ENCODE measurements around the gene DISC1.
"Not testable (repeated sequence)": the region's sequence is repeated elsewhere in the genome, so short reads cannot be mapped to it uniquely, and the experiment has no call there.

The DISC1 gene

DNA sequence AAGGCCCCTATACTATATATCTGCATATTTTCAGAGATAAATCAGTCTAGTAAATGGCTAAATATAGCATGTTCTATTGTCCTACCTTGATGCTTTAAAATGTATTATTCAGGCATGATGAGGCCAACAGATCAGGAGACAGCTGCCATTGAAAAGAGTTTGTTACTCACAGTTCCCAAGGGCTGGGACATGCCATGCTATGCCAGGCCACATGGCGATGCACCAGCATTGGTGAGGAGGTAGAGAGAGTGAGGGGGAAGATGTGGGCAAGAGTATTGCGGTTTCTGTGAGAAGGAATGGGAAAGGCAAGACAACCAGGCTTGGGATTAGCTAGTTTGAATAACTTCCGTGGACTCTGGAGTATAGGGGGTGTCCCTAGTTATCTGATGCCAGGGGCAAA, 316.5 kb downstream of the DISC1 start:
- in situ Hi-C loops (cut with MboI; ENCODE audit: low sequenced_read_pairs), result no loop called here

DNA sequence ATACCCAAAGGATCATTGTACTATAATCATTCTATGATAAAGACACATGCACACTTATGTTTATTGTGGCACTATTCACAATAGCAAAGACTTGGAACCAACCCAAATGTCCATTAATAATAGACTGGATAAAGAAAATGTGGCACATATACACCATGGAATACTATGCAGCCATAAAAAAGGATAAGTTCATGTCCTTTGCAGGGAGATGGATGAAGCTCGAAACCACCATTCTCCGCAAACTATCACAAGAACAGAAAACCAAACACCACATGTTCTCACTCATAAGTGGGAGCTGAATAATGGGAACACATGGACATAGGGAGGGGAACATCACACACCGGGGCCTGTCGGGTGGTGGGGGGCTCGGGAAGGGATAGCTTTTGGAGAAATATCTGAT, 321.5 kb downstream of the DISC1 start:
- in situ Hi-C loops (cut with MboI; ENCODE audit: low sequenced_read_pairs), result not testable (repeated sequence)

DNA sequence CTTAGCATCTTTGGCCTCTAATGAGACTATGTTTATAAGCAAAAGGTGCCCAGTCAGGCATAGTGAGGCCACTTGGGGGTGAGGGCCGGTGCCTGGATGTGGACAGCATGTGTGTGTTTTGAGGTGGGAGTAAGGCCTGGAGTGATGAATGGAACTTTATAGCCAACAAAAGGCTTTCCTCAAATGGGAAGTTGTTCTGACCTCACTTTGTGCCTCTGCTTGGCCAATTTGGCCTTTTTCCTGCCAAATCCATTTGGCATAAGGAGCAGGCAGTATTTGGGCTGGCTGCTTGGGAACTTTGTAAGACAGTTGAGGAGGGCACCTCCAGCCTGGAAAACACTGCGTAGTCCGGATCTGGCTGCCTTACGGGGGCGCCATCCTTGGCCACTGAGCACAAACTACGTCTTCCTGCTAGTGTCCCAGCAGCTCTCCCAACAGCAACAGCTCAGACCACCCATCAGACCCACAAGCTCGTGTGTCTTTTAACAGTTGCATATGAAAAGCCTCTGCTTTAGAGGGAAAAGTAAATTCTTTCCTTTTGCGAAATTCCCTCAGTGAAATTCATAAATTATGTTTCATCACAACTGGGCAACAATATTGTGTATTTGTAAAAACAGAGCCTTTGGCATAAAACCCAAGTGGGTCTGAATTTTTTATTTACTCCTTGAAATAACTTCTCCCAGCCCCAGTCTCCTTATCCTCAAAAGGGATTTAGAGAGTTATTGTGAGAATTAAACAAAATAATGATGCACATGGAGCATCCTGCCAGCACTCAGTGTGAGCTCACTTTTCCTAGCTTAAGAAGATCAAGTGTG, 322.9 kb downstream of the DISC1 start:
- in situ Hi-C loops (cut with MboI; ENCODE audit: low sequenced_read_pairs), result no loop called here

DNA sequence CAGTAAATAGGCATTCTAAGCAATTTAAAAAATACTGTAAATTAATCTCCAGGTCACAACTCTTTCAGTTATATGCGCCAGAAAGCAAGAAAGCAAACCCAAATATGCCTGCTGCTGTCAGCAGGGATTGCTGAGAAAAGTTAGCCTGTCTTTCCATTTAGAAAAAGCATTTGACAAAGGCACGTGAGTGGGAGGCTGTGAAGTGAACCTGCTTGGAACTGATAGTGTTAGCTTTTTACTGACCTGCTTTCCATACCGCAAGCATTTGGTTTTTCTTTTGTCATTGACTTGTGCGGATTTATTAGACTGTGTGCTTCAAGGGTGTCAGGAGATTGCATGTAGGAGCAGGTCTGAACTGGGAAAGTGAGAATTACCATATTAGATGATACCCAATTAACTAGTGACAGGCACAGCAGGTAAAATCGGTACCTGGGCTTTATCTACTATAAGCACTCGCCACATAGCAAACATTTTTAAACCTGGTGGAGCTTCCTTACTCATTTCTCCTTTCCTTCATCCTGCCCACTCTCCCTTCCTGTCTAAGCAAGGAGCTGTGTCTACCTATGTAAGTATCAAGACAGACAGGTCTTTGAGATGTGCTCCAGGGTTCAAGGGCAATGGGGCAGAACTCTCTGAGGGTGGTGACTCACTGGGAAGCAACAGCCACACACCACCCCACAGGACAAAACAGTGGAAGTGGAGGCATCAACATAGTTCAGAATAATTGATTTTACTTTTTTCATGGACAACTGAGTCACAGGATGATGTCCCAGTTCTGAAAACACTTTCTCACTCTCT, 323.9 kb downstream of the DISC1 start:
- in situ Hi-C loops (cut with MboI; ENCODE audit: low sequenced_read_pairs), result no loop called here

DNA sequence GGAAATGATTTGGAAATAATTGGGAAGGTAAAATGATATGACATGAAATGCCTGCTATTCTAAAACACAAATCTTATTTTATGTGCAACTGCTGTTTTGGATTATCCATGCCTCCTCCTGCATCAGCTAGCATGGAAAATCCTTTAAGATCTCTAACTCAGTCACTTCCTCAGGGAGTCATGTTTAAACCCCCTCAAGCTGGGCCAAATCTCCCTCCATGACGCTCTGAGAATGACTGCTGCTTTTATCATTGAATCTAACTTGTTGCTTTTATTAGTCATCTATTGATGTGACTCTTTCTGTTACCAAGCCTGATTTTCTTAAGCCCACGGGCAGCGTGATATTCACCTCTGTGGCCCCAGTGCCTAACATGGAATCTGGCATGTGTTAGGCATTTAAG, 324.8 kb downstream of the DISC1 start:
- in situ Hi-C loops (cut with MboI; ENCODE audit: low sequenced_read_pairs), result no loop called here

DNA sequence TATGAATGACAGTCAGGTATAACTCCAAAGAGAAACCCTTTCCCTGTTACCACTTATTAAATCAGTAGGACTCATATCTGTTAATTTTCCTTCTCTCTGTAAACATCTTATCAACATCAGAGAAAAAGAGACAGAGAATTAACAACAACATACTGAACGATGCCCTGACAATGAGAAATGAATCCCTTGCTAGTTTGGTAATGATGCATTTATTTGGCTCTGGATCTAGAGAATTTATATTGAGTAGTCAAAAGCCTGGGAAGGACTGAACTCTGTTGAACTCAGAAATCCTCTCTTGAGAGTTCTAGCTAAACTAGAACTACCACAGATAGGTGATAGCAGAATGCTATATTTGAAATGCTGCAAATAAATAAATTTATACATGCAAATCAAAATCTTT, 325.6 kb downstream of the DISC1 start:
- in situ Hi-C loops (cut with MboI; ENCODE audit: low sequenced_read_pairs), result no loop called here

DNA sequence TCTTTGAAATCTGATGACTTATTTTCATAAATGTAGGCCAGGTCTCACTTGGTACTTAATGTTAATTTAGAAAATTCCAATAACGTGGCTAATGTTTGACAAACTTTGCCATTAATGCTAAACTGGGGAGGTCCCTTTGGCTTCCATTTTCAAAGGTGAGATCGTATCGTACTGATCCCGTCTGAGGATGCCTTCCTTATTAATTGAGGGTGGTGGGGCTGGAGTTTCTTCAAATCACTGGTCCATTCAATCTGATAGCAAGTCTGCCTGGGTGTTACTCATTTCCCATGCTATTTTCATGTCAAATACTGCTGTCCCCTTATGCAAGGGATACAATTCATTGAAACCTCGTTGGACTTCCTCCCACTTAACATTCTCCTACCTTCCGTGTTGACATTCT, 327.1 kb downstream of the DISC1 start:
- in situ Hi-C loops (cut with MboI; ENCODE audit: low sequenced_read_pairs), result no loop called here

DNA sequence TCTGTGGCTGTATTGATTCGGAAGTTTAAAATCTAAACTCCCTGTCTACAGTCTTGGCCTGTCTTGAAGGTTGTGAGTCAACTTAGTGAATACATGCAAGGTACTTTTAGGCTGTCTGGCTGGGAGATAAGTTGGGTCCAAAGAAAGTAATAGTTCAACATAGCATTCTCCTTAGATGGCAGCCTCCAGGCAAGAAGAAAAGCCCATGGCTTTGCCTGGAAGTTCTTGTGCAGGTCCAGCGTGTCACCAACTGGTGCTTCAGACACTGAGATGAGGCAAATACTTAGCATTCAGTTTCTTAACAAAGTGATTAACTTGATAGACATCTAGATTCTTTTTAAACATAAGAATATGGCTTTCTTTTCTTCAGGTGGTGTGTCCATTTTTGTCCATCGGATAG, 328.2 kb downstream of the DISC1 start:
- in situ Hi-C loops (cut with MboI; ENCODE audit: low sequenced_read_pairs), result no loop called here

DNA sequence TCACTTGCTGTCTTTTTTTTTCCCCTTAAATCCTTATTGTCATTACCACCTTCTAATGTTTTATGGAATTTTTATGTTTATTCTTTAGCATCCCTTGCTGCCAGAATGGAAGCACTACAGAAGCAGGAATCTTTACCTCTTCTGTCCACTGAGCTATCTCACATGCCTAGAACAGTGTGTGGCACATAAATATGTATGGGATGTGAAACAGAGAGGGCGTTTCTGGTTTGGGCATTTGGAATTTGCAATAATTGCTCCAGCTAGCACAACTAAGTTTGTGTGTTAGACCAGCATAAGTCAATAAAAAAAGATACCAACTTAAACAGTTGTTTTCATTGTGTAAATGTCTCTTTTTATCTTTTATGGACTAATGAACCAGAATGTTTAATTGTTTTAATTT, 330.8 kb downstream of the DISC1 start:
- in situ Hi-C loops (cut with MboI; ENCODE audit: low sequenced_read_pairs), result no loop called here

DNA sequence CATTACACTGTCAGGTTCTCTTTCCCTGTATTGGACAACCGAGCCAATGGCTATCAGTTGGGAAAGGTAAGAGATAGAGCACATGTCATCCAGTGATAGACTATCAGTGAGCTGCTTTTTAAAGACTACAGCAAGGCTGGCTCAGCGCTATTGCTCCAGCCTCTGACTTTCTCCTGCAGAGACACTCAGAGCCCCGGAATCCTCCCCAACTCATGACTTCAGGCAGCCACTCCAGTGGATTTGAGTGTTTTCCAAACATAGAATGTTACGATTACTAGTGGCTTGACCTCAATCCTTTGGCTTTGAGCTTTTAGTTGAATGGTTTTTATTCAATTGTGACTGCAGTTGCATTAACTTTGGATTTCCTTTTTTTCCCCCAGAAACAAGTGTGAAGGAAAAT, 331.9 kb downstream of the DISC1 start:
- in situ Hi-C loops (cut with MboI; ENCODE audit: low sequenced_read_pairs), result no loop called here

DNA sequence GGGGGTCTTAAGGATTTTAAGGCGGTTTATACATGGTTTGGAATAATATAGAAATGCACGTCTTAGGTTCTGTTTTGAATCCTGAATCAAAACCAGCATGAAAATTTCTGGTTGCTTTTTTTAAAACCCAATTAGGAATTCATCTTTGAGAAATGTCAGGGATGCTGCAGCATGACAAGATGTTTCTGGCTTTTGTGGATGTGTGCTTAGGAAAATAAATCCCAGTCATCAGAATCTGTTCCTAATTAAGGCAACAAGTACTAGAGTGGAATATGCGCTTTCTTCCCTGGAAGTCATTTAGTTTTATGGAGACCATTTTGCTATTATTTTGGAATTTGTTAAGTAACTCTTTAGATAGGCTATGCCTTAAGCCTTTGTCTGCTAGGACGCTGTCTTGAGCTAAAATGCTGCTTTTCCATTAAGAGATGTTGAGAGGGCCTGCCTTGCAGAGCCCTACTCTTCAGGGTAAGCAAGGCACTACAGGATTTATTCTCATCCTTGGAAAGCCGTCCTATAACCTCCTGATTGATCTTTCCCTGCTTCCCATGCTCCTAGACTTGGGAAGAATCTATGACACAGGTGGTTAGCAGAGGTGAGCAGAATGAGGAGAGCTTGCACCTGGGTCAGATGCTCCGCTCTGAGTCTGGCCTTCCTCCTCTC, 332.8 kb downstream of the DISC1 start:
- in situ Hi-C loops (cut with MboI; ENCODE audit: low sequenced_read_pairs), result no loop called here

DNA sequence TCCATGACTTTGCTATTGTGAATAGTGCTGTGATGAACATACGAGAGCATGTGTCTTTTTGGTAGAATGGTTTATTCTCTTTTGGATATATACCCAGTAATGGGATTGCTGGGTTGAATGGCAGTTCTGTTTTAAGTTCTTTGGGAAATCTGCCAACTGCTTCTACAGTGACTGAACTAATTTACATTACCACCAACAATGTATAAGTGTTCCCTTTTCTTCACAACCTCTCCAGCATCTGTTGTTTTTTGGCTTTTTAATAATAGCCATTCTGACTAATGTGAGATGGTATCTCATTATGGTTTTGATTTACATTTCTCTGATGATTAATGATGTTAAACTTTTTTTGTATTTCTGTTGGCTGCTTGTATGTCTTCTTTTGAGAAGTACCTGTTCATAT, 335.2 kb downstream of the DISC1 start:
- in situ Hi-C loops (cut with MboI; ENCODE audit: low sequenced_read_pairs), result not testable (repeated sequence)

DNA sequence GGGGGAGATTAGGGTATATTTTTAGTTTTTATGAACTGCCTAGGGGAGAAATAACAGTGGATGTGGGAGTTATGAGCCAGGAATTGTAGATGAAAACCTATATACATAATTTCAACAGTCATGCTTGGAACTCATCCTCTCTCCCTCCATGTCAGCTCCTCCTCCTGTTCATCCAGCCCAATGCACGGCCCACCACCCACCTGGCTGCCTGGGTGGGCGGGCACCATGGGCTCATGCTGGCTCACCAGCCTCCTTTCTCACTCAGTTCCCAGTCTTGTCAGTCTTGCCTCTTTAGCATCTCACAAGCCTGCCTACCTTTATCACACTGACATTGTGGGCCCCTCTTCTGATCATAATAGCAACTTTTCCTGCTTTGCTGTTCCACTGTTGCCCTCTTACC, 336.0 kb downstream of the DISC1 start:
- in situ Hi-C loops (cut with MboI; ENCODE audit: low sequenced_read_pairs), result no loop called here

DNA sequence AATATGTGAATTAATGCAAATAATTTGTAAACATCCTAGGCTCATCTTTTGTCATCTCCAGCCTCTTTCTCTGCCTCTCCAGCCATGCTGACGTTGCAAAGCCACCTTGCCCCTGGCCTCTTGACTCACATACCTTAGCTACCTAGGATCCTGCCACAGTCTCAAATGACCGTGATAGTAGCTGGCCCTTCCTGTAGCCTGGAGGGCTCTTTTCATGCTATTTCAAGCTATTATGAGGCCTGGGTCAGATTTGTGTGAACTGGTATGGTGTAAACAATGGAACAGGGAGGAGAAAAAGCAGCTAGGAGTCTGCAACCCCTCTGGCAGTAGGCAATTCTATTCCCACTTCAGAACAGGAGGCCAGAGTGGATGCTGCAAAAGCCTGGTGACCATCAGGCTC, 337.7 kb downstream of the DISC1 start:
- in situ Hi-C loops (cut with MboI; ENCODE audit: low sequenced_read_pairs), result no loop called here

DNA sequence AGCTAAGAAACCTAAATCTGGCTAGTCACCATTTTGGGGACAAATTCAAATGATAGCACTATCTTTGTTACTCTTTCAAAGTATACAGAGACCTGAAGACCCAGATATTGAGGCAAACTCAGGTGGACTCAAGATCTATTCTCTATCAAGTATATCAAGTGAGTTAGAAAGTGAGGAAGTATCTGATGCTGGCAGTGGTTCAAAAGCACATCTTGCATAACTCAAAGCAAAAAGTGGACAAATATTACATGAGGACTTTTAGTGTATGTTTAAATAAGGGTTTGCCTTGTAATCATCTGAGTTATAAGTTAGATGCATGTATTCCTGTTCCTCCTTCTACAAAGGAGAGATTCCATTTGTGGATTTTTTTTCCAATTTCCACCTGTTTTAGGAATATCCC, 338.4 kb downstream of the DISC1 start:
- in situ Hi-C loops (cut with MboI; ENCODE audit: low sequenced_read_pairs), result no loop called here

DNA sequence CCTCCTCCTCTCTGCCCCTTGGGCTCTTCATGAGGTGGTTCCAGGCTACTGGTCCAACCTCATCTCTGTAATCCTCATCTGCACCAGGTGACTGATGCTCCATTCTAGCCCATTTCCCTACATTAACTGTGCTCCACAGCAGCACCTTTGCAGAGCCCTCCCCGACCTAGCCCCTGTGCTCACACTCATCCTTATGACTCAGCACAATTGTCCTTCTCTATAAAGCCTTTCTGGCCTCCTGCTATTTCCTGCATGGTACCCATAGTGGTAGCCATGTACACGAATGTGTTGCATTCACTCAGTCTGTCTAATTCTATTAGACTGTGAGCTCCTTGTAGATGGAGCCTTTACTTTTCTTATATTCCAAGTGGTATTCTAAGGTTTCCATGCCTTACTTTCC, 339.0 kb downstream of the DISC1 start:
- in situ Hi-C loops (cut with MboI; ENCODE audit: low sequenced_read_pairs), result no loop called here

DNA sequence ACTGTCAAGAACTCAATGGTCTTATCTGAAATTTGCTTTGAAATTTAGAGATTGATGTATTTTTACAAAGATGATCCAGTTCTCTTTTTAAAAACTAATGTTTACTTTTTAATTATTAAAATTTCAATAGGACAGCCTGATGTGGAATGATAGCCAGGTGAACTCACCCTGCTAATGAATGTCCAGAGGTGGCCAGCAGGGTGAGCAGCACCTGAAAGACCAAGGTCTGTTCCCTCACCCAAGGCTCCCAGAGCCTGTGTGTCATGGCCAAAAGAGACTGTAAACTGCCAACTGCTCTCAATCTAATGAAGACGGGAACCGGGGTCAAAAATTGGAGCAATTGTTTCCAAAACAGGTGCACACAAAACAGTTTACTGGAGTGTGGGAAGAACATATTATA, 340.4 kb downstream of the DISC1 start:
- in situ Hi-C loops (cut with MboI; ENCODE audit: low sequenced_read_pairs), result no loop called here

DNA sequence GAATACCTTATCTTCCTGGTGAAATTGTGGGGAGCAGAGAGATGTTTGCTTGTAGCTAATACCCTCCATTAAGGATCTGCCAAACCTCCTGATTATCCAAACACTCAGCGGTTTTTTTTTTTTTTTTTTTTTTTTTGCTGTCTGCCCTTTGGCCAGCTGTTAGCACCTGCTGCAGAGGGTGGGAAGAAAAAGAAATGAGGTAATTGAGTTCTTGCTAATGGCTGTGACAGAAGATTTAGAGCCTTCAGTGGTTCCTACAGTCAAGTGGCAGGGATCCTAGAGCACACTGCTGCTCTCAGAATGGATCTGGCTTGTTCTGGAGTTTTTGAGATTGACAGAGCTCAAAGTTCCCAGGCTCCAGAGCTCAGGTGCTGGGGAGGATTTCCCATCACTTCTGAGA, 342.5 kb downstream of the DISC1 start:
- in situ Hi-C loops (cut with MboI; ENCODE audit: low sequenced_read_pairs), result no loop called here

DNA sequence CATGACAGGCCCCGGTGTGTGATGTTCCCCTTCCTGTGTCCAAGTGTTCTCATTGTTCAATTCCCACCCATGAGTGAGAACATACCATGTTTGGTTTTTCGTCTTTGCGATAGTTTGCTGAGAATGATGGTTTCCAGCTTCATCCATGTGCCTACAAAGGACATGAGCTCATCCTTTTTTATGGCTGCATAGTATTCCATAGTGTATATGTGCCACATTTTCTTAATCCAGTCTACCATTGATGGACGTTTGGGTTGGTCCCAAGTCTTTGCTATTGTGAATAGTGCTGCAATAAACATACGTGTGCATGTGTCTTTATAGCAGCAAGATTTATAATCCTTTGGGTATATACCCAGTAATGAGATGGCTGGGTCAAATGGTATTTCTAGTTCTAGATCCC, 343.2 kb downstream of the DISC1 start:
- in situ Hi-C loops (cut with MboI; ENCODE audit: low sequenced_read_pairs), result not testable (repeated sequence)

DNA sequence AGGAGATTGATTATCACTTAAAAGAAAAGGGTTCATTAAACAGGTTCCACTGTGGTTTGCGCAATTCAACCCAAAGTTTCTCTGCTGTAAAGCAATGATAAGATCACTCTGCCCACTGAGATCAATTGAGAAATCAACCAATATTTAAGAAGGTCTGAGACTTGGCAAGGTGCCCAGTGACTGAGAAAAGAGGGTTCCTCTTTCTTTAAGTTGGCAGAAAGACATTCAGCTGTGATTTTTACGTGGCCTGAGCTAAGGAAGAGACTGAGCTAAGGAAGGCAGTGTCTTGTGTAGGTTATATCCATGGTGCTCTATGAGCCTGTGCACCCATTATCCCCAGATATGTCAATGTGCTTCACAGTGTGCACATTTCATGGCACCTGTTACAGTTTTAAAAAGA, 344.1 kb downstream of the DISC1 start:
- in situ Hi-C loops (cut with MboI; ENCODE audit: low sequenced_read_pairs), result no loop called here

DNA sequence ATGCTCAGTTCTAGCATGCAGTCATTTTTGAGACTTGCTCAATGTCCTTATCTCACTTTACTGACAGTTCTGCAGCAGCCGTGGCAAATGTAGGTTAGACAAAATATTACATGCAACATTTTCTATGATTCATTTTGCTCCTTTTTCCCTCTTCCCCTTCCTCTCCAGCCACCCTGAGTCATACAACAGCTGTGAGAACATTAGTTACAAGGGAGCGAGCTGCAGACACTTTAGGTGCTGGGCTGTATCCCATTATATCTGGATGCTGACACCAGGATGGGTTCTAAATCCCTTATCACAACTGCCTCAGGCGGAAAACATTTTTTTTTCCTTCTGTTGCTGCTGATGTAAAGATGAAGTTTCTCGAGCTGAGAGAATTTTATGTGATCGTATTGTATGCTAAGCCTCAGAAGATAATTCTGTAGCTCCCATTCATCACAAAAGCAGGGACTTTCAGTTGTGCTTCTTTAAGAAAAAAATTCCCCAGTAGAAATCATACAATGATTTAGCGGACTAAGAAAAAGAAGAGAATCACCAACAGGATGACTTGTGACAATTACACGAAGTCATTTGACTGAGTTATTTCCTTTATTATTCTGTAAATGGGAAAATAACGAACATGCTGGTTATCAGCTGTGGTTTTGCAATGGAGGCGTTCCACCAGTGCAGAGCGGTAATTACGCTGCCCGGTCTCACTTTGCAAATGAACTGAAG, 345.0 kb downstream of the DISC1 start:
- in situ Hi-C loops (cut with MboI; ENCODE audit: low sequenced_read_pairs), result no loop called here
